Brain pericyte (primary cell): Measurements from ENCODE around the gene ZNF341.
"Not testable (repeated sequence)": the region's sequence is repeated elsewhere in the genome, so short reads cannot be mapped to it uniquely, and the experiment has no call there.

Source experiments
- DNase-seq: peaks from one replicate; pipeline ENCODE4 v3.0.0-alpha.2; 2012; ENCODE audit warnings: low read depth, low spot score

ZNF341 gene

DNA sequence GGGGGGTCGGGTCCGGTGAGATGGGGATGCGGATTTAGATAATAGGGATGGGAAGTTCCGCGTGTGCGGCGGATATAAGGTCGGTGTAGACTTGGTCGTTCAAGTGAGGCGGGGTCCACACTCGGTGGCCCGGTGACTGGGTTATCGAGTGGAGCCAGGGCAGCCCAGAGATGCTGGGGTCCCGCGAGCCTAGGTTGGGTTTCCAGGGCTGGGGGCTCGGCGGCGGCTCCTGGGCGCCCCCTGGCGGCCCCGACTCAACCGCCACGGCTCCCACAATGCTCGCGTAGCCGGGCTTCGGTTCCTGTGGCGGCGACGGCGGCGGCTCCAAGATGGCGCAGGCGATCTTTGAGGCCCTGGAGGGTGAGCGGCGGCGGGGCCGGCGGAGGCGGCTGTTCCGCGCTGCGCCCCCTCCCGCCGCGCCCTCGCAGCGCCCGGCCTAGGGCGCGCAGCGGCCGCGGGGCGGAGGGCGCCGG, at the start of gene ZNF341:
Gene ZNF341 (plus strand): TSS at position 304 of the 473 bp plus-strand sequence. CDS start 26 bp downstream, at position 330.
- DNase-seq = no peak

DNA sequence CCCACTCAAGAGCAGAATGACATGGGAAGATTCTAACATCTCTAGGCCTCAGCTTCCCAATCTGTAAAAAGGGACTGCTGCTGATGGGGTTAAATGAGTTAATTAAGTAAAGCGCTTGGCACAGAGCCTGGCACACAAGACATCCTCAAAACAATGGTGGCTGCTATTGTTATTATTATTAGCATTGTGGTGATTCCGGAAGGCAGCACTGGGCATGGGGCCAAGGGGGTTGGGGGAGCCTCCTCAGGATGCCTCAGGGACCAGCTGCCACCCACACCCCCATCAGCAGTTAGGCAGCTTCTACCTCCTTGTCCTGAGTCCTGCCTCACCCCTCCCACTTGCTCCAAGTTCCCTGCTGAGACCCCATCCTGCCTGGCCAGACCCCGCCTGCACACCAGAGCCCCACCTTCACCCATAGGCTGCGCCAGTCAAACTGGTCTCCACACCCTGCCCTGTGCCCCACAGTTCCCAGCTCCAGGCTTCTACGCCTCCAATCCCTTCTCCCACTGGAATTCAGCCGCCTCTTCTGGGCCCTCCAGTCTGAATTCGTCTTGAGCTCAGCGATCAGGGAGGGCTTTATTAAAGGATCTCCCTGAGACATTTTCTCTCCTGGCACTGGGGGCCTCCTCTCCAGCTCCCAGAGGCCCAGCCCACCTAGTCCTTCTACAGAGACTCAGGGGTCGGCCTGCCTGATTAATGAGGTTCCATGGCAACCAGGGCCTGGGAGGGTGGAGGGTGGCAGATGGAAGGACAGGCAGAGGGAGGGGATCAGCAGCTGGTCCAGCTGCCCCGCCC, 47.1 kb upstream of the ZNF341 start:
- DNase-seq = no peak

DNA sequence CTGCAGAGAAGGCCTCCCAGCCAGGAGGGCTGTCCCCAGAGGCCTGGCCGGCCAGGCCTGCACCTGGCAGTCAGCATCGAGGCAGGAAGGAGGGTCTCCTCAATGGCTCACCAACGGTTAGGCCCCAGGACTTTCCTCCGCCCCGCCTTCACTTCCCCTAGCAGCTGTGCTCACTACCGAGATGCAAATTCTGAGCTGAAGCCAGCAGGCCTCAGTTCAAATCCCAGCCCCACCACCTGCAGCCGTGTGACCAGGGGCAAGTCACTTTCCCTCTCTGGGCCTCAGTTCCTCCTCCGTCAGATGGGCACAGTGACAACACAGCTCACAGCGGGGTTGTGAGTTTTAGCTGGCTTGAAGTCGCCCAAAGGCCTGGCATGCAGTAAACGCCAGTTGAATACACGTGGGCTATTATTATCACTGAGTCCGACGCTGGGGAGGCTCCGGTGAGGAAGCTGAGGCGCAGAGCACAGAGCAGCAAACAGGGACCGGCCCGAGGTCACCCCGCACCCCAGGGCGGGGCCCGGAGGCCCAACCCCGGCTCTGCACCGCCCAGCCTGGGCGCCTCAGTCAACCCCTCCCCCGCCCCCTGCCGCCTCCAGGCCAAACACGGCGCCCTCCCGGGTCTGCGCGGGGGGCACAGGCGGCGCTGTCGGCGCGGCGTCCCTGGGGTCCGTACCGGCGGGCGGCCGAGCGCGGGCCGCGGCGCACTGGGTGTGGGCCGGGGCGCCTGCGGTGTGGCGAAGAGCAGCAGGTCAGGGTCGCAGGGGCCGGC, 46.3 kb upstream of the ZNF341 start:
- DNase-seq = no peak

DNA sequence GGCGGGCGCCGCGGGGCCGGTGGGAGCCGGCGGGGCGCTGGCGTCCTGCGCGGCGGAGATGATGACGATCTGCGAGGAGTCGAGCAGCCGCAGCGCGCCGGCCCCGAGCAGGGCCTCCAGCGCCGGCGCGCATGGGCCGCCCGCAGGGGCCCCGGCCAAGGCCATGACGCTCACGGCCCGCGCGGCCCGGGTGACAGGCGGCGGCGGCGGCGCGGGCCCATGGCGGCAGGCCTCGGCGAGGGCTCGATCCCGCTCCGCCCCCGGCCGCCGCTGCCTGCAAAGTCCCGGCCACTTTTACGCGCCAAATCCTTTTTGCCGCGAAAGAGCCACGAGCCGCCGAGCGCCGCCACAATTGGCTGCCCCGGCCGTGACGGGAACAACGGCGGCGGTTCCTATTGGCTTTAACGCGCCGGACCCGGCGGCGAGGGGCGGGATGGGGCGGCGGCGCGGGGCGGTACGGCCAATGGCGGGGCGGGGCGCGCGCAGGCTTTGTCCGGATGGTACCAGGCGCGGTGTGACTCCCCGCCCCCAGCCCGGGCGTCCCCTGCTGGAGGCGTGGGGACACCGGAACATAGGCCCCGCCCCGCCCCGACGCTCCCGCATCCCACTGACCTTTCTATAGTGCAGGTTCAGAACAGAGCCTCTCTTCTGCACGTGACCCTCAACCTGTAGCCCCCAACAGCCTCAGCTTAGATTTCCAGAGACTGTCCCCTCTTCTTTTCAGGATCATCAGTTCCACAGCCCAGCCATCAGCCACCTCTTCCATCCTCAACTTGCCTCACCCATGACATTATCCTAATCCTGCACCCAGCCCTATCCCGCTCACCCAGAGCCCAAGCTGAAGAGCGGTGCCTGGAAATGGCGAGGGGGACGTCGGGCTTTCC, 45.5 kb upstream of the ZNF341 start, which contains the start of gene E2F1:
Gene E2F1 (minus strand): TSS at position 286 of the 884 bp plus-strand sequence. CDS start 121 bp downstream, at position 165.
- peak; percentile 40 for DNase-seq

DNA sequence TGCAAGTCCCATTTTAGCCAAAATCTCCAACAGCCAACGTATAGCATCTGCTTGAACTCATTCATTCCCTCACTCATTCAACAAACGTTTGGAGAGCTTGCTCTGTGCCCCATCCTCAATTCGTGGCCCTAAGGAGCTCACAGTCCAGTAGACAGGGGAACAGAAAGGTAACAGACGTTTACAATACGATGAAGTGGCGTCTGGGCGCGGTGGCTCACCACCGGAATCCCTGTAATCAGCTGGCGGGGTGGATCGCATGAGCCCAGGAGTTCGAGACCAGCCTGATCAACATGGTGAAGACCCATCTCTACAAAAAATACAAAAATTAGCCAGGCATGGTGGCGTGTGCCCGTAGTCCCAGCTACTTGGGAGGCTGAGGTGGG, 44.8 kb upstream of the ZNF341 start:
- DNase-seq = no peak

DNA sequence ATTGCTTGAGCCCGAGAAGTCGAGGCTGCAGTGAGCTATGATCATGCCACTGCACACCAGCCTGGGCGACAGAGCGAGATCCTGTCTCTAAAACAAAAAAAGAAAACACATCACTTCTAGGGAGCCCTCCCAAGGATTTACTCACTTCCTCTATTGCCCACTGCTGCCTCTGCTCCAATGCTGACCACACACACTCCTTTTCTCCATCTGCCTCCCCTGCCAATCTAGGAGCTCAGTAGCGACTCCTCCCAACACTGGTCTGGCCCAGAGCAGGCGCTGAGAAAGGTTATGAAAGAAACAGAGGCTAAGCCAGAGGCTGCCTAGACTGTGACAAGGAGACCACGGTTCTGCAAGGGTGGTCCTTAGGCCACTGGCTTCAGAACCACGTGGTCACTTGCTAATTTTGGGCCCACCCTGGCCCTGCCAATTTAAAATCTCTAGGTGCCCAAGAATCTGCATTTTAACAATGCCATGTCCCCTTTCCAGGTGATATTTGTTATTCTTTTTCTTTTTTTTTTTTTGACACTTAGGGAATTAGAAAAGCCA, 44.4 kb upstream of the ZNF341 start:
- no peak for DNase-seq

DNA sequence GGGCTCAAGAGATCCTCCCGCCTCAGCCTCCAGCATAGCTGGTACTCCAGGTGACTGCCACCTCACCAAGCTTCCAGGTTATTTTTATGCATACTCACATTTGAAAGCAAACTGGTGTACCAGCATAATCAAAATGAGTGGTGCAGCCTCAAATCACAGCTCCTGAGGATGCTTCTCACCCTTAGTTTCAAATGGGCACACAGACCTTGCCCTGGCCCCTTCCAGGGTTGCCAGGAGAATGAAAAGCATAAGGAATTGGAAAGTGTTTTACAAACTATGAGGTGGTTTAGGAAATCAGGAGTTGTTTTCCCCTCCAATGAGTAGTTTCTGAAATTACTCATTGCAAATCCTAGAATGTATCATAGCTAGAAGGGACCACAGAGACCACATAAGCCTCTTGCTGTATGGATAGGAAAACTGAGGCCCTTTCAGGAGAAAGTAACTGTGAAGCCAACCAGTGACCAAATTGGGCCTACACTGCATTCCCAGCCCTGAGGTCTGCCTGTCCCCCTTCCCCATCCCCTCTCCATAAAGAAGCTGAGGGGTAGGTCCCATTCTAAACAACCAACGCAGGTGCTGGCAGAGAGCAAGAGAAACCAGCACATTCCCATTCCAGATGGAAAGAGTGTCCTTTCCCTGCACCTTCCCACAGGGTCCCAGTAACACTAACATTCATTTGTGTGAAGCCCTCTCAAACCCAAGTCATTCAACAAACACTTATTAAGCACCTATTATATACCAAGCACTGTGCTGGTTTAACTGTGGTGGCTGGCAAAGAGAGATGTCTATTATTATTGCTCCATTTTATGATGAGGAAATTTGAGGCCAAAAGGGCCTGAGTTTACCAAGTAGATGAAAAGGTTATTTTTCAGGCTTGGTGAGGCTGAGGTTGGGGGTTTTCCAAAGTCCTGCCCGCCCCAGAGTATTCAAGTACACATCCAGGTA, 43.5 kb upstream of the ZNF341 start:
- DNase-seq = no peak

DNA sequence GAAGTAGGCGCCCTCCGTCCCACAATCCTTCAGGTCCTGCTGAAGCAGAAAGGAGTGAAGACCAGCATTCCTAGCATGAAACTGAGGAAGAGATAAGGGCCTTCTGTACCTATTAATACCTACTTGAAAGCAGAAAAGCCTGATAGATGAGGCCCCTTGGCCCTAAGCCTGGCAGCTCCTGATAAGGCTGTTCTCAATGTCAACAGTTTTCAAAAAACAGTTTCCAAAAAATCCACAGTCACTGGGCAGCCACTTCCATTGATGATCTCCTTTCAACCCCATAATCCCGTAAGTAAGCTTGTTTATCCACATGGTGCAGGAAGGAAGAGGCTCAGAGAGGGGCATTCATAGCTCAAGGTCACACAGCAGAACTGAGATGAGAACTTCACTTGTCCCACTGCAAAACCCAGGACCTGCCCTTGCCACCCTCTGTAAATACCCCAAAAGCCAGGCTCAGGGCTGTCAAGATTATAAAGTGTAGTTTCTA, 42.8 kb upstream of the ZNF341 start:
- no peak for DNase-seq

DNA sequence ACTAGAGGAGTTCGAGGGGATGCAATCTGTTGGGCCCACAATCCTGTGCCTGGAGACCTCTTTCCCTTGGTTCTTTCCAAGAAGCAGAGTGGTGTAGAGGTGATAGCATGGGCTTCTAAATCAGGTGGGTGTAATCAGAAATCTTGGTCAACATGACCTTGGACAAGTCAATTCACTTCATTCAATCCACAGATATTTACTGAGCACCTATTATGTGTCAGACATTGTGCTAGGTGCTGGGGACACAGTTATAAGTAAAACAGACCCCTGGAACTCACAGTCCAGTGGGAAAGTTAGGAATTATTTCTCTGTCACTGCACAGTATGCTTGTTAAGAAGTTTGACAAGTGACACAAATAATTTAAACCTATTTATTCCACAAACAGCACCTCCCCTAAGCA, 42.3 kb upstream of the ZNF341 start:
- no peak for DNase-seq

DNA sequence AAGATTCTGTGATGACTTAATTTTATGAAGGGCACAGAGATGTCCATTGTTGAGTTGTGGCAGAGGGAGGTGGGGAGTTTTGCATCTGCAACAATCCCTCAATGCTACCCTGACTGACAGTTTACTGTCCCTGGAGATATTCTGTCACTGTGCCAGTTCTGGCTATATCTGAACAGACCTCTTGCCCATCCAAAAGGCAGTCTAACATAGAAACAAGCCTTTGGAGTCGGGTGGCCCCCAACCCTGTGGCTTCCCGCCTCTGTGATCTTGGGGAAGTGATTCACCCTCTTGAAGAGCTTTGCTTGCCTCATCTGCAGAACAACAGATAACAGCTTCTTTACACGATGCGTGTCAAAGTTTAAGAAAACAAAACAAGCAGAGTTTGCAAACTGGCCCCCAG, 41.8 kb upstream of the ZNF341 start:
- DNase-seq = no peak

DNA sequence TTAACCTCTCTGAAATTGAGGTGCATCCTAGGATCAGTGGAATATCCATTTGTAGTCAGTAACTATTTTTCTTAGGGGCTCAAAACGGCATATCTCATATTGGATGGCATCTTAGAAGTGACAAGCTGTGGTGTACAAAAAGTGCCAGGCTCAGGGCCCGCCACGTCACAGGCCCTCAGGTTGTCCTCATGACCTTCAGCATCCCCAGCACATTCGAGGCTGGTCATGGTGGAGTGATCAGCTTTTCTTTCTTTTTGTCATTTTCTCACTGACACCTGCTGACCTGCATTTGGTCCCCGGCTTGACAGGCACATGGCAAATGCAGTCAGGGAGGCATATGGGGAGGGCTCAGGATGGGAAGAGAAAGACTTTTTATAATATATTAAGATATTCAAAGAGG, 38.5 kb upstream of the ZNF341 start:
- no peak for DNase-seq

DNA sequence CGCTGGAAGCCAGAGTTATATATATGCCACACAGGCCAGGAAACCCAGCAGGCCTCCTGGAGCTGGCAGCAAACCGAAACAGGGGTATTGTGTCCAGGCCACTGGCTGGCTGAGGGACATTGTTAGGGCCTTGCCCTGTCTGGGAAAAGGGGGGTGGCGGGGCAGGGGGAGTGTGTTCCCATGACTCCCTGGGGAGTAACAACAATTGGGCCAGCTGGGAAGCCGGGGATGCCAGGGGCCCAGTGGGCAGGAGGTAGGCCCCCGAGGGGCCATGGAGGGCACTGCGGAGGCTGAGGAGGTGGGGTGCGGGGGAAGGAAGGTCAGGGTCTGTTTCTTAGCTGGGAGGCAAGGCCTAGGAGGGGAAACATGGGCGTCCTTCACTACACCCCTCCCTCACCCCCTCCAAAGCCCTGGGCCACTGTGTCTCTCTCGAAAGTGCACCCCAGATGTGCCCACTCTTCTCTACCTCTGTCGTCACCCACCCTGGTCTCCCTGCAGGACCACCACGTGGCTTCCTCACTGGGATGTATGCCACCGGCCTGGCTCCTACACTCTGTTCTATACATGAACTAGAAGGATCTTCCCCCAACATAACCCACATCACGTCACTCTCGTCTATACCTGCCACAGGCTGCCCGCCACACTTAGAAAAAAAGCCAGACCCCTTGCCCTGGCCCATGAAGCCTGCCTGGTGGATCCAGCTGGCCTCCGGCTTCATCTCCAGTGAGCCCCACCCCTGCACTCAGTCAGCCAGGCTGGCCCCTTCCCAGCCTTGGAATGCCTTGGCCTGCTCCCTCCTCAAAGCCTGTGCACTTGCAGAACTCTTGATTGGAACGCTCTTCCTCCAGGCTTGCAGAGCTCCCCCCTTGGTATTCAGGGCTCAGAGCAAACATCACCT, 37.8 kb upstream of the ZNF341 start:
- DNase-seq = no peak

DNA sequence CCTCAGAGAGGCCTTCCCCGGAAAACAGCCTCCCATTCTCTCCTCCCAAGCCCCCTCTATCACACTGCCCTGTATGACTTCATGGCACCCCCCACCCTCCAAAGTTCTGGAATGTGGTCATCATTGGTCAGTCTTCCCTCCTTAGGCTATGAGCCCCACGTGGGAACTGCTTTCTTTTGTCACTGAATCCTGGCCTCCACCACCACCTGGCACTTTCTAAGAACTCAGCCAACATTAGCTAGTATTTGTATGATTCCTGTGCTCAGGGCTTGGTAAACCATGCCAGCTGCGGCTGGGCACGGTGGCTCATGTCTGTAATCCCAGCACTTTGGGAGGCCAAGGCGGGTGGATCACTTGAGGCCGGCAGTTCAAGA, 37.2 kb upstream of the ZNF341 start:
- DNase-seq = no peak

DNA sequence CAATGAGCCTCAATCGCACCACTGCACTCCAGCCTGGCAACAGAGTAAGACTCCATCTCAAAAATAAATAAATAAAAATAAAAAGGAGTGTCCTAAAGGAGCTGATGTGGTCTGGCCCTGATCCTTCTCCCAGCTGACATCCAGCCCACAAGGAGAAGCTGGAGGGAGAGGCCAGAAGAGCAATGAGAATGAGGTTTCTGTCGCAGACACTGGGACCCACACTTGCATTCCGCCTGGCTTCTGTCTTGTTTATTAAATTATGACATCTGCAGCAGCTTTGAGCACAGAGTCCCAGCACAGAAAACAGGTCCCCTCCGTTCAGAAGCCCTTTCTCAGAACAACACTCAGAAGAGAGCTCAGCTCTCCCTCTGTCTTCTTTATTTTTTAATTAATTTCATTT, 35.3 kb upstream of the ZNF341 start:
- no peak for DNase-seq

DNA sequence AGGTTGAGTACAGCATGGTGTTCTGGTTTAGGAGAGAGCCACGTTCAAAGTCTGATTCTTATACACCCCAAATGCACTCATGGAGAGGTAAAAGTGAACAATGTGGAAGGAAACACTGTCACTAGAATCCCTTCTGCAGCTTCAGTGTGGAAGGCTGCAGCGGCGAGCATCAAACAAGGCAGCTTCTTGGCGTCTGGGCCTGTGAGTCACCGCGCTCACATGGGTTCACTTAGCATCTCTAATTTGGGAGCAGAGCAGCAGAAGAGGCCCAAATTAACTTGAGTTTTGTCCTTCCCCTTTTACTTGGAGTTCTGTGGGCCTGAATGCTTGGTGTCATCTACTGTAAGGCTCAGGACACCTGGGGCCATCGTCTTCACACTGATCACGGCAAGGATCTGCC, 34.7 kb upstream of the ZNF341 start:
- DNase-seq = no peak

DNA sequence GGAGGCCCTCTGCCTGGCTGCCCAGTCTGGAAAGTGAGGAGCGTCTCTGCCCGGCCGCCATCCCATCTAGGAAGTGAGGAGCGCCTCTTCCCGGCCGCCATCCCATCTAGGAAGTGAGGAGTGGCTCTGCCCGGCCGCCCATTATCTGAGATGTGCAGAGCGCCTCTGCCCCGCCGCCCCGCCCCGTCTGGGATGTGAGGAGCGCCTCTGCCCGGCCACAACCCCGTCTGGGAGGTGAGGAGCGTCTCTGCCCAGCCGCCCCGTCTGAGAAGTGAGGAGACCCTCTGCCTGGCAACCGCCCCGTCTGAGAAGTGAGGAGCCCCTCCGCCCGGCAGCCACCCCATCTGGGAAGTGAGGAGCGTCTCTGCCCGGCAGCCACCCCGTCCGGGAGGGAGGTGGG, 32.8 kb upstream of the ZNF341 start:
- not testable (repeated sequence) for DNase-seq

DNA sequence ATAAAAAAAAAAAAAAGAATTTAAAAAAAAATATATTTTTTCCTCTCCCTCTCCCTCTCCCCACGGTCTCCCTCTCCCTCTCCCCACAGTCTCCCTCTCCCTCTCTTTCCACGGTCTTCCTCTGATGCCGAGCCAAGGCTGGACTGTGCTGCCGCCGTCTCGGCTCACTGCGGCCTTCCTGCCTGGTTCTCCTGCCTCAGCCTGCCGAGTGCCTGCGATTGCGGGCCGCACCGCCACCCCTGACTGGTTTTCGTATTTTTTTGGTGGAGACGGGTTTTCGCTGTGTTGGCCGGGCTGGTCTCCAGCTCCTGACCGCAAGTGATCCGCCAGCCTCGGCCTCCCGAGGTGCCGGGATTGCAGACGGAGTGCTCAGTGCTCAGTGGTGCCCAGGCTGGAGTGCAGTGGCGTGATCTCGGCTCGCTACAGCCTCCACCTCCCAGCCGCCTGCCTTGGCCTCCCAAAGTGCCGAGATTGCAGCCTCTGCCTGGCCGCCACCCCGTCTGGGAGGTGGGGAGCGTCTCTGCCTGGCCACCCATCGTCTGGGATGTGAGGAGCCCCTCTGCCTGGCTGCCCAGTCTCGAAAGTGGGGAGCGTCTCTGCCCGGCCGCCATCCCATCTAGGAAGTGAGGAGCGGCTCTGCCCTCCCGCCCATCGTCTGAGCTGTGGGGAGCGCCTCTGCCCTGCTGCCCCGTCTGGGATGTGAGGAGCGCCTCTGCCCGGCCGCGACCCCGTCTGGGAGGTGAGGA, 30.9 kb upstream of the ZNF341 start:
- not testable (repeated sequence) for DNase-seq

DNA sequence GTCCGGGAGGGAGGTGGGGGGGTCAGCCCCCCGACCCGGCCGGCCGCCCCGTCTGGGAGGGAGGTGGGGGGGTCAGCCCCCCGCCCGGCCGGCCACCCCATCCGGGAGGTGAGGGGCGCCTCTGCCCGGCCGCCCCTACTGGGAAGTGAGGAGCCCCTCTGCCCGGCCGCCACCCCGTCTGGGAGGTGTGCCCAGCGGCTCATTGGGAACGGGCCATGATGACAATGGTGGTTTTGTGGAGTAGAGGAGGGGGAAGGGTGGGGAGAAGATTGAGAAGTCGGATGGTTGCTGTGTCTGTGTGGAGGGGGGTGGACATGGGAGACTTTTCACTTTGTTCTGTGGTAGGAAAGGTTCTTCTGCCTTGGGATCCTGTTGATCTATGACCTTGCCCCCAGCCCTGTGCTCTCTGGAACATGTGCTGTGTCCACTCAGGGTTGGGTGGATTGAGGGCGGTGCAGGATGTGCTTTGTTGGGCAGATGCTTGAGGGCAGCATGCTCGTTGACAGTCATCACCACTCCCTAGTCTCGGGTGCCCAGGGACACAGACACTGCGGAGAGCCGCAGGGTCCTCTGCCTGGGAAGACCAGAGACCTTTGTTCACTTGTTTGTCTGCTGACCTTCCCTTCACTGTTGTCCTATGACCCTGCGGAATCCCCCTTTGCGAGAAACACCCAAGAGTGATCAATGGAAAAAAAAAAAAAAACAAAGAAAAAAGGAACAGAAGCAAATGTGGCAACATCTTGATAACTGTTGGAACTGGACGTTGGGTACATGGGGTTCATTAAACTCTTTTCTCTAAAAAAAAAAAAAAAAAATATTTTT, 30.0 kb upstream of the ZNF341 start:
- DNase-seq = no peak
